Osteoblast (primary cell): ENCODE measurements around the gene TSPYL1. TPM values are rescaled to one million over a fixed set of nuclear protein-coding genes. Genes with fewer than 3 reads are reported as not detected.

ENCODE experiments used
- DNase-seq: peaks from one replicate; pipeline ENCODE4 v3.0.0; 2011; ENCODE audit warnings: low spot score, mixed read lengths; ENCODE audit not compliant: insufficient read length; ENCODE audit errors: missing footprints
- H2AFZ ChIP-seq: 2 replicates; pipeline ENCODE4 v1.6.0; 2011; ENCODE audit warnings: mild to moderate bottlenecking, low read length
- H3K27ac ChIP-seq: 2 replicates; pipeline ENCODE4 v1.5.1; 2011; ENCODE audit warnings: mild to moderate bottlenecking, low read depth, low read length, moderate library complexity
- H3K27me3 ChIP-seq: 2 replicates; pipeline ENCODE4 v1.6.0; 2012; ENCODE audit warnings: mild to moderate bottlenecking, control low read depth, inconsistent platforms, low read length, moderate library complexity; ENCODE audit not compliant: insufficient read depth
- H3K36me3 ChIP-seq: 2 replicates; pipeline ENCODE4 v1.5.1; 2011; ENCODE audit warnings: mild to moderate bottlenecking, low read length, control low read depth, moderate library complexity; ENCODE audit not compliant: insufficient read depth
- H3K4me1 ChIP-seq: 2 replicates; pipeline ENCODE4 v1.5.1; 2011; ENCODE audit warnings: mild to moderate bottlenecking, low read length, control low read depth, moderate library complexity; ENCODE audit not compliant: insufficient read depth
- H3K4me2 ChIP-seq: 2 replicates; pipeline ENCODE4 v1.6.0; 2011; ENCODE audit warnings: mild to moderate bottlenecking, low read length; ENCODE audit not compliant: insufficient read depth
- H3K4me3 ChIP-seq: fragments of 200-600 bp; sonication (generic); 3 replicates; pipeline ENCODE4 v1.5.1; 2012; ENCODE audit warnings: mild to moderate bottlenecking, low read length, inconsistent platforms; ENCODE audit not compliant: insufficient read depth
- H3K79me2 ChIP-seq: 2 replicates; pipeline ENCODE4 v1.6.0; 2012; ENCODE audit warnings: mild to moderate bottlenecking, low read length, control low read depth, inconsistent platforms; ENCODE audit not compliant: insufficient read depth
- H3K9me3 ChIP-seq: 2 replicates; pipeline ENCODE4 v1.5.1; 2011; ENCODE audit warnings: low read depth, low read length, control low read depth
- H4K20me1 ChIP-seq: 2 replicates; pipeline ENCODE4 v1.6.0; 2012; ENCODE audit warnings: mild to moderate bottlenecking, low read length, control low read depth; ENCODE audit not compliant: insufficient read depth
- total RNA-seq: library from RNA; depleted of rRNA; stranded (reverse); fragments of >200 nt; gene quantifications from 2 replicates; pipeline ENCODE4 v1.2.3, GENCODE V29; 2012
- TF ChIP-seq, protein P1 (sequence below): IDR thresholded peaks from 2 replicates; pipeline ENCODE4 v1.5.1; 2011; ENCODE audit warnings: mild to moderate bottlenecking, low read depth, low read length, moderate library complexity; ENCODE audit errors: extremely low read depth

TSPYL1 gene
- total RNA-seq, 1 donor: 89.4 TPM

- Histone ChIP-seq H3K4me3 (no peak overlapping the region), H3K27me3 (no peaks in the 10 kb centered on the region), H3K36me3 (peaks cover 4% of the 10 kb centered on the region), H3K79me2 (peaks cover 43% of the 10 kb centered on the region), H3K9me3 (no peaks in the 10 kb centered on the region), H3K4me2 (peak overlapping the region; percentile 89), H3K4me1 (peaks cover 35% of the 10 kb centered on the region), H2AFZ (peak overlapping the region; percentile 36), H4K20me1 (no peaks in the 10 kb centered on the region), H3K27ac (peak overlapping the region; percentile 97)
- TF ChIP-seq, protein P1, sequence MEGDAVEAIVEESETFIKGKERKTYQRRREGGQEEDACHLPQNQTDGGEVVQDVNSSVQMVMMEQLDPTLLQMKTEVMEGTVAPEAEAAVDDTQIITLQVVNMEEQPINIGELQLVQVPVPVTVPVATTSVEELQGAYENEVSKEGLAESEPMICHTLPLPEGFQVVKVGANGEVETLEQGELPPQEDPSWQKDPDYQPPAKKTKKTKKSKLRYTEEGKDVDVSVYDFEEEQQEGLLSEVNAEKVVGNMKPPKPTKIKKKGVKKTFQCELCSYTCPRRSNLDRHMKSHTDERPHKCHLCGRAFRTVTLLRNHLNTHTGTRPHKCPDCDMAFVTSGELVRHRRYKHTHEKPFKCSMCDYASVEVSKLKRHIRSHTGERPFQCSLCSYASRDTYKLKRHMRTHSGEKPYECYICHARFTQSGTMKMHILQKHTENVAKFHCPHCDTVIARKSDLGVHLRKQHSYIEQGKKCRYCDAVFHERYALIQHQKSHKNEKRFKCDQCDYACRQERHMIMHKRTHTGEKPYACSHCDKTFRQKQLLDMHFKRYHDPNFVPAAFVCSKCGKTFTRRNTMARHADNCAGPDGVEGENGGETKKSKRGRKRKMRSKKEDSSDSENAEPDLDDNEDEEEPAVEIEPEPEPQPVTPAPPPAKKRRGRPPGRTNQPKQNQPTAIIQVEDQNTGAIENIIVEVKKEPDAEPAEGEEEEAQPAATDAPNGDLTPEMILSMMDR: no peak
- DNase-seq: no peak
Measured at GRCh38 chr6:116255246-116255800, 24.4 kb downstream of the TSPYL1 start.

GRCh38 chr6:116254297-116255056 lies 25.3 kb downstream of the TSPYL1 start:
- Histone ChIP-seq H4K20me1 (no peaks in the 10 kb centered on the region), H3K27ac (peak overlapping the region; percentile 97), H3K27me3 (no peaks in the 10 kb centered on the region), H3K36me3 (peaks cover 4% of the 10 kb centered on the region), H3K4me2 (peak overlapping the region; percentile 89), H3K4me1 (peaks cover 43% of the 10 kb centered on the region), H3K79me2 (peaks cover 51% of the 10 kb centered on the region), H3K9me3 (no peaks in the 10 kb centered on the region), H3K4me3 (peak overlapping the region; percentile 99), H2AFZ (peak overlapping the region; percentile 96)
- DNase-seq: no peak
- TF ChIP-seq, protein P1: no peak

GRCh38 chr6:116253505-116254296 lies 26.0 kb downstream of the TSPYL1 start, which contains the start of gene TSPYL4:
TSS of gene TSPYL4 (minus strand) at chr6:116254075. CDS start at chr6:116254008, 67 bp downstream.
- Histone ChIP-seq H3K4me1 (peaks cover 45% of the 10 kb centered on the region), H3K79me2 (peaks cover 59% of the 10 kb centered on the region), H3K4me3 (peak within 1 kb of the TSS; percentile 99), H3K4me2 (peak within 1 kb of the TSS; percentile 89), H3K9me3 (no peaks in the 10 kb centered on the region), H3K27ac (peak within 1 kb of the TSS; percentile 97), H4K20me1 (no peaks in the 10 kb centered on the region), H3K36me3 (peaks cover 4% of the 10 kb centered on the region), H2AFZ (peak within 1 kb of the TSS; percentile 96), H3K27me3 (no peaks in the 10 kb centered on the region)
- TF ChIP-seq, protein P1: no peak
- peak; percentile 93 for DNase-seq
